Keratinocyte (primary cell): Measurements from ENCODE around the gene OR2T35. TPM values are rescaled to one million over a fixed set of nuclear protein-coding genes. Genes with fewer than 3 reads are reported as not detected.

Experiments used
- DNase-seq: peaks from one replicate; pipeline ENCODE4 v3.0.0-alpha.2; 2011; ENCODE audit warnings: low read depth, missing footprints, low spot score
- FAIRE-seq: peaks from 2 replicates; lab custom pipeline; 2011; peaks lifted over from hg19 to GRCh38; lab: Jason Lieb, UNC
- H2AFZ ChIP-seq: 2 replicates; pipeline ENCODE4 v1.6.0; 2012; ENCODE audit warnings: low read length, control low read depth, inconsistent platforms; ENCODE audit not compliant: control insufficient read depth
- H3K27ac ChIP-seq: 2 replicates; pipeline ENCODE4 v1.5.1; 2011; ENCODE audit warnings: low read length; ENCODE audit not compliant: control insufficient read depth, insufficient read depth
- H3K27me3 ChIP-seq: 3 replicates; pipeline ENCODE4 v1.6.0; 2011; ENCODE audit warnings: low read length; ENCODE audit not compliant: control insufficient read depth, insufficient read depth; ENCODE audit errors: extremely low read depth
- H3K36me3 ChIP-seq, 2 experiments: 2 replicates in 1 of 2; 3 replicates in 1 of 2; pipeline ENCODE4 v1.5.1; 2011; ENCODE audit warnings: low read length in 2 of 2, mild to moderate bottlenecking in 1 of 2; ENCODE audit not compliant: control insufficient read depth in 2 of 2, insufficient read depth in 2 of 2; ENCODE audit errors: extremely low read depth in 1 of 2
- H3K4me1 ChIP-seq: 3 replicates; pipeline ENCODE4 v1.5.1; 2011; ENCODE audit warnings: low read length; ENCODE audit not compliant: control insufficient read depth, insufficient read depth; ENCODE audit errors: extremely low read depth
- H3K4me2 ChIP-seq: 3 replicates; pipeline ENCODE4 v1.6.0; 2011; ENCODE audit warnings: low read depth, low read length; ENCODE audit not compliant: control insufficient read depth, insufficient read depth; ENCODE audit errors: extremely low read depth
- H3K4me3 ChIP-seq, 3 experiments: fragments of 200-600 bp in 1 of 3; sonication (generic) in 1 of 3; 2 replicates in 2 of 3; 3 replicates in 1 of 3; pipeline ENCODE4 v1.5.1; 2011 to 2016; ENCODE audit warnings: low read length in 3 of 3, mild to moderate bottlenecking in 3 of 3, control low read depth in 2 of 3, inconsistent platforms in 1 of 3, low read depth in 1 of 3, mixed read lengths in 1 of 3, mixed run types in 1 of 3, moderate library complexity in 1 of 3; ENCODE audit not compliant: control insufficient read depth in 2 of 3, insufficient read depth in 2 of 3; ENCODE audit errors: extremely low read depth in 1 of 3
- H3K79me2 ChIP-seq: 2 replicates; pipeline ENCODE4 v1.6.0; 2012; ENCODE audit warnings: low read length; ENCODE audit not compliant: control insufficient read depth, insufficient read depth
- H3K9ac ChIP-seq: 3 replicates; pipeline ENCODE4 v1.6.0; 2011; ENCODE audit warnings: low read length; ENCODE audit not compliant: control insufficient read depth, insufficient read depth; ENCODE audit errors: extremely low read depth
- H3K9me1 ChIP-seq: 3 replicates; pipeline ENCODE4 v1.6.0; 2011; ENCODE audit warnings: low read length; ENCODE audit not compliant: control insufficient read depth, insufficient read depth; ENCODE audit errors: extremely low read depth
- H3K9me3 ChIP-seq: 2 replicates; pipeline ENCODE4 v1.5.1; 2012; ENCODE audit warnings: low read depth, low read length; ENCODE audit not compliant: control insufficient read depth
- H4K20me1 ChIP-seq: 3 replicates; pipeline ENCODE4 v1.6.0; 2011; ENCODE audit warnings: low read length; ENCODE audit not compliant: control insufficient read depth, insufficient read depth; ENCODE audit errors: extremely low read depth
- EZH2 ChIP-seq: IDR thresholded peaks from one replicate; pipeline ENCODE4 v1.6.1; 2012; ENCODE audit warnings: inconsistent platforms, mild to moderate bottlenecking, low read length, moderate library complexity
- dilution Hi-C: fragments of 300-500 bp; cut with MboI; formaldehyde crosslinking; loops from one replicate; pipeline ENCODE4 v1.7.0; 2020; ENCODE audit warnings: low sequenced_read_pairs; ENCODE audit not compliant: extremely low pct_ligation_motif_present
- polyA plus RNA-seq, 5 experiments: library from polyadenylated mRNA; depleted of rRNA in 3 of 5; stranded (reverse) in 3 of 5; stranded (forward) in 1 of 5; unstranded in 1 of 5; fragments of >200 nt; gene quantifications; 1 replicate in 1 of 5; 2 replicates in 3 of 5; 3 replicates in 1 of 5; pipeline versions ENCODE4 v1.2.1 to v1.2.3, GENCODE V29; 2011 to 2012; ENCODE audit warnings: missing spikeins in 2 of 5, low read depth in 1 of 5, low replicate concordance in 1 of 5
- TF ChIP-seq, protein P1 (sequence below), 3 experiments: IDR thresholded peaks in 1 of 3; conservative IDR thresholded peaks in 1 of 3; optimal IDR thresholded peaks in 1 of 3; 2 replicates in 2 of 3; 3 replicates in 1 of 3; pipeline versions ENCODE3 to v1.5.1; 2011; ENCODE audit warnings: low read length in 3 of 3, mild to moderate bottlenecking in 3 of 3, moderate library complexity in 2 of 3, control low read depth in 1 of 3, inconsistent platforms in 1 of 3; ENCODE audit not compliant: insufficient read depth in 2 of 3; ENCODE audit errors: extremely low read depth in 1 of 3

Gene OR2T35
- polyA plus RNA-seq, 1 donor (not counting 4 experiments of a cell fraction or from before 2014, with no cell fraction given), result not detected

DNA sequence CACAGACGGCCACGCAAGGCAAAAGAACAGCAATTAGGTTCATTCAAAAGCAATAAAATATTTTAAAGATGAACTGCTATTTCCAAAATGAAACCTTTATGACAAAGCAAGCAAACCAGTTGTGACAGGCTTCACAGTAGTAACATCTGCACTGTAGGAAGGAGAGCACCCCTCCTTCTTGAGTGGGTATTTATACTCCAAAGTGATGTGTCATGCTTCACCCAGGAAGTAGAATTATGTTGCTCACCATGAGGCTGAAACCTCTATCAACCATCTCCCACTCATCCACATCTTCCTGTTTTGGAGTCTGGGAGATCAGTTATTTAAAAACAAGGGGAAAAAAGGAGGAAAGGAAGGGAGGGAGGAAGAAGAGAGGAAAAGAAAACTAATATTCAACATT, 48.5 kb downstream of the OR2T35 start:
- Histone ChIP-seq H3K27me3 (no peaks in the 10 kb centered on the region), H3K9me3 (no peaks in the 10 kb centered on the region), H3K9ac (no peak overlapping the region), H4K20me1 (no peaks in the 10 kb centered on the region), H3K4me2 (no peak overlapping the region), H3K4me1 (no peaks in the 10 kb centered on the region), H3K4me3 (no peak overlapping the region), H3K36me3 (no peaks in the 10 kb centered on the region), H3K79me2 (no peaks in the 10 kb centered on the region), H3K27ac (no peak overlapping the region), H3K9me1 (no peaks in the 10 kb centered on the region), H2AFZ (no peak overlapping the region)
- FAIRE-seq, result no peak
- no peak for DNase-seq
- TF ChIP-seq EZH2, result no peak
- TF ChIP-seq, protein P1, sequence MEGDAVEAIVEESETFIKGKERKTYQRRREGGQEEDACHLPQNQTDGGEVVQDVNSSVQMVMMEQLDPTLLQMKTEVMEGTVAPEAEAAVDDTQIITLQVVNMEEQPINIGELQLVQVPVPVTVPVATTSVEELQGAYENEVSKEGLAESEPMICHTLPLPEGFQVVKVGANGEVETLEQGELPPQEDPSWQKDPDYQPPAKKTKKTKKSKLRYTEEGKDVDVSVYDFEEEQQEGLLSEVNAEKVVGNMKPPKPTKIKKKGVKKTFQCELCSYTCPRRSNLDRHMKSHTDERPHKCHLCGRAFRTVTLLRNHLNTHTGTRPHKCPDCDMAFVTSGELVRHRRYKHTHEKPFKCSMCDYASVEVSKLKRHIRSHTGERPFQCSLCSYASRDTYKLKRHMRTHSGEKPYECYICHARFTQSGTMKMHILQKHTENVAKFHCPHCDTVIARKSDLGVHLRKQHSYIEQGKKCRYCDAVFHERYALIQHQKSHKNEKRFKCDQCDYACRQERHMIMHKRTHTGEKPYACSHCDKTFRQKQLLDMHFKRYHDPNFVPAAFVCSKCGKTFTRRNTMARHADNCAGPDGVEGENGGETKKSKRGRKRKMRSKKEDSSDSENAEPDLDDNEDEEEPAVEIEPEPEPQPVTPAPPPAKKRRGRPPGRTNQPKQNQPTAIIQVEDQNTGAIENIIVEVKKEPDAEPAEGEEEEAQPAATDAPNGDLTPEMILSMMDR (optimal IDR thresholded peaks at IDR 0.05 in 1 of 3, IDR thresholded peaks at IDR 0.05 in 1 of 3, conservative IDR thresholded peaks at IDR 0.05 in 1 of 3; ENCODE audit: extremely low read depth in 1 of 3, insufficient read depth in 2 of 3, low read length in 3 of 3), result no peak
- dilution Hi-C loops, result no loop called here

DNA sequence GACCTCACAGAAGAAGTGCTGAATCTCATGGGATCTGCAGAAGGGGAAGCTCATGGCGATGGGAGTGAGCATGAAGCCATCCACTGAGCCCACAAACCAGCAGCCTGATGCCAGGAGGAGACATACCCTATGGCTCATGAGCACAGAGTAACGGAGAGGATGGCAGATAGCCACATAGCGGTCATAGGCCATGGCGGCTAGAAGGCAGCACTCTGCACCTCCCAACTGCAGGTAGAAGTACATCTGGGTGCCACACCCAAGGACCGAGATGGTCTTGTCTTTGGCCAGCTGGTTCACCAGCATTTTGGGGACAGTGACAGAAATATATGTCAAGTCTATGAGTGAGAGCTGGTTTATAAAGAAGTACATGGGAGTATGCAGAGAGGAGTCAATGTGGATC, 51.9 kb downstream of the OR2T35 start:
- dilution Hi-C loops, result no loop called here
- Histone ChIP-seq H3K4me1 (no peaks in the 10 kb centered on the region), H3K36me3 (no peaks in the 10 kb centered on the region), H3K9ac (no peak overlapping the region), H2AFZ (no peak overlapping the region), H3K27me3 (no peaks in the 10 kb centered on the region), H3K9me3 (no peaks in the 10 kb centered on the region), H3K79me2 (no peaks in the 10 kb centered on the region), H3K27ac (no peak overlapping the region), H3K4me3 (no peak overlapping the region), H4K20me1 (no peaks in the 10 kb centered on the region), H3K4me2 (no peak overlapping the region), H3K9me1 (no peaks in the 10 kb centered on the region)
- no peak for FAIRE-seq
- TF ChIP-seq, protein P1 (optimal IDR thresholded peaks at IDR 0.05 in 1 of 3, IDR thresholded peaks at IDR 0.05 in 1 of 3, conservative IDR thresholded peaks at IDR 0.05 in 1 of 3; ENCODE audit: extremely low read depth in 1 of 3, insufficient read depth in 2 of 3, low read length in 3 of 3), result no peak
- TF ChIP-seq EZH2, result no peak
- no peak for DNase-seq
